A673 (cell line): ENCODE data around the gene TTC7B. TPM values are rescaled to one million over a fixed set of nuclear protein-coding genes. Genes with fewer than 3 reads are reported as not detected.

Experiments
- BruUV-seq: library from RNA; stranded (reverse); fragments of 400-500 nt; replicated peaks from 2 replicates; lab custom pipeline; 2021; lab: Mats Ljungman, UMichigan
- CTCF ChIA-PET: fragments of 300-600 bp; sonication (Branson Sonifier 250); formaldehyde crosslinking; loops from one replicate; lab custom pipeline; 2022; ENCODE audit warnings: antibody characterized with exemption; lab: Charles Lee
- POLR2A ChIA-PET: fragments of 300-600 bp; sonication (Branson Sonifier 250); formaldehyde crosslinking; loops from one replicate; lab custom pipeline; 2022; ENCODE audit warnings: antibody characterized with exemption; ENCODE audit not compliant: low non-redundant PET; lab: Charles Lee
- DNase-seq: peaks from one replicate; pipeline ENCODE4 v3.0.0-alpha.2; 2015; ENCODE audit warnings: low spot score
- H3K27ac ChIP-seq: fragments of 200-600 bp; sonication (generic); 2 replicates; pipeline ENCODE4 v1.5.1; 2016; ENCODE audit warnings: mixed run types, low read depth, mild to moderate bottlenecking, mixed read lengths, antibody characterized with exemption, low read length; ENCODE audit not compliant: poor library complexity, severe bottlenecking
- H3K27me3 ChIP-seq: fragments of 200-600 bp; sonication (generic); replicated peaks from 2 replicates; pipeline ENCODE4 v1.6.1; 2017; ENCODE audit warnings: mixed run types, low read depth, mild to moderate bottlenecking, mixed read lengths, antibody characterized with exemption, low read length; ENCODE audit not compliant: insufficient read depth, poor library complexity
- H3K36me3 ChIP-seq: fragments of 200-600 bp; sonication (generic); 2 replicates; pipeline ENCODE4 v1.6.1; 2016; ENCODE audit warnings: mixed run types, mild to moderate bottlenecking, mixed read lengths, antibody characterized with exemption, low read length; ENCODE audit not compliant: insufficient read depth, poor library complexity, severe bottlenecking
- H3K4me1 ChIP-seq: fragments of 200-600 bp; sonication (generic); 2 replicates; pipeline ENCODE4 v1.6.1; 2017; ENCODE audit warnings: mixed run types, mild to moderate bottlenecking, mixed read lengths, antibody characterized with exemption, low read length; ENCODE audit not compliant: insufficient read depth, poor library complexity, severe bottlenecking
- H3K4me3 ChIP-seq: fragments of 200-600 bp; sonication (generic); 2 replicates; pipeline ENCODE4 v1.5.1; 2016; ENCODE audit warnings: low read depth, mixed run types, mild to moderate bottlenecking, mixed read lengths, low read length; ENCODE audit not compliant: poor library complexity, severe bottlenecking
- H3K9me3 ChIP-seq: fragments of 200-600 bp; sonication (generic); 2 replicates; pipeline ENCODE4 v1.6.1; 2016; ENCODE audit warnings: mixed run types, low read depth, mild to moderate bottlenecking, mixed read lengths, antibody characterized with exemption, low read length; ENCODE audit not compliant: poor library complexity, severe bottlenecking
- EZH2 ChIP-seq: fragments of 200-600 bp; sonication (generic); IDR thresholded peaks from 2 replicates; pipeline ENCODE4 v1.6.1; 2017; ENCODE audit warnings: borderline replicate concordance, low read depth, mild to moderate bottlenecking, mixed read lengths, antibody characterized with exemption, low read length; ENCODE audit not compliant: poor library complexity, severe bottlenecking
- intact Hi-C: fragments of 100-400 bp; cut with micrococcal nuclease; formaldehyde crosslinking; loops from one replicate; pipeline ENCODE4 v1.10.0; 2022; ENCODE audit not compliant: unreplicated experiment
- total RNA-seq: library from RNA; stranded (reverse); gene quantifications from 2 replicates; pipeline ENCODE4 v1.2.3, GENCODE V29; 2021
- TF ChIP-seq, protein P1 (sequence below): fragments of 300-800, 200-600 bp; sonication (generic); conservative IDR thresholded peaks from 2 replicates; pipeline ENCODE4 v1.5.1; 2017; ENCODE audit warnings: low read depth, mild to moderate bottlenecking, antibody characterized with exemption, low read length, moderate library complexity, mixed read lengths

The TTC7B gene
- total RNA-seq, 1 experiment from 2014 or later, result 39.2 TPM

DNA sequence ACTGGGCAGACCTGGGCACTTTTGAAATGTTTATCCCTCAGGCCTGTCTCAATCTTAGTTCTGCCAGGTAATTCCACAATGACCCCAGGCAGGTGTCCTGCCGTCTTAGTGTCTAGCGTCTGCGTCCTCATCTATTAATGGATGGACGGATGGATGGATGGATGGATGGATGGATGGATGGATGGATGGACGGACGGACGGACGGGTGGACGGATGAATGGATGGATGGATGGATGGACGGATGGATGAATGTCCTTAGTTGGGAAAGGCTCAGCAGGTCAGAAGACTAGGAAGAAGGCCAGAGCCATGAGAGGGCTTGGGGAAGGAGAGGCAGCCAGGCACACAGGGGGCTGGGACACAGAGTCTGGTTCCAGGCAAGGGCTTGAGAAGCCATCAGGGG, 278.1 kb downstream of the TTC7B start:
- ChIA-PET CTCF (no interaction called here), POLR2A (no interaction called here)
- Histone ChIP-seq H3K4me3 (no peak overlapping the region), H3K27ac (no peak overlapping the region), H3K27me3 (no peaks in the 10 kb centered on the region), H3K4me1 (no peaks in the 10 kb centered on the region), H3K36me3 (no peaks in the 10 kb centered on the region), H3K9me3 (no peaks in the 10 kb centered on the region)
- DNase-seq, result no peak
- intact Hi-C loops, result no loop called here
- TF ChIP-seq, protein P1, sequence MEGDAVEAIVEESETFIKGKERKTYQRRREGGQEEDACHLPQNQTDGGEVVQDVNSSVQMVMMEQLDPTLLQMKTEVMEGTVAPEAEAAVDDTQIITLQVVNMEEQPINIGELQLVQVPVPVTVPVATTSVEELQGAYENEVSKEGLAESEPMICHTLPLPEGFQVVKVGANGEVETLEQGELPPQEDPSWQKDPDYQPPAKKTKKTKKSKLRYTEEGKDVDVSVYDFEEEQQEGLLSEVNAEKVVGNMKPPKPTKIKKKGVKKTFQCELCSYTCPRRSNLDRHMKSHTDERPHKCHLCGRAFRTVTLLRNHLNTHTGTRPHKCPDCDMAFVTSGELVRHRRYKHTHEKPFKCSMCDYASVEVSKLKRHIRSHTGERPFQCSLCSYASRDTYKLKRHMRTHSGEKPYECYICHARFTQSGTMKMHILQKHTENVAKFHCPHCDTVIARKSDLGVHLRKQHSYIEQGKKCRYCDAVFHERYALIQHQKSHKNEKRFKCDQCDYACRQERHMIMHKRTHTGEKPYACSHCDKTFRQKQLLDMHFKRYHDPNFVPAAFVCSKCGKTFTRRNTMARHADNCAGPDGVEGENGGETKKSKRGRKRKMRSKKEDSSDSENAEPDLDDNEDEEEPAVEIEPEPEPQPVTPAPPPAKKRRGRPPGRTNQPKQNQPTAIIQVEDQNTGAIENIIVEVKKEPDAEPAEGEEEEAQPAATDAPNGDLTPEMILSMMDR, result no peak
- TF ChIP-seq EZH2, result no peak
- no TSS peak for BruUV-seq

DNA sequence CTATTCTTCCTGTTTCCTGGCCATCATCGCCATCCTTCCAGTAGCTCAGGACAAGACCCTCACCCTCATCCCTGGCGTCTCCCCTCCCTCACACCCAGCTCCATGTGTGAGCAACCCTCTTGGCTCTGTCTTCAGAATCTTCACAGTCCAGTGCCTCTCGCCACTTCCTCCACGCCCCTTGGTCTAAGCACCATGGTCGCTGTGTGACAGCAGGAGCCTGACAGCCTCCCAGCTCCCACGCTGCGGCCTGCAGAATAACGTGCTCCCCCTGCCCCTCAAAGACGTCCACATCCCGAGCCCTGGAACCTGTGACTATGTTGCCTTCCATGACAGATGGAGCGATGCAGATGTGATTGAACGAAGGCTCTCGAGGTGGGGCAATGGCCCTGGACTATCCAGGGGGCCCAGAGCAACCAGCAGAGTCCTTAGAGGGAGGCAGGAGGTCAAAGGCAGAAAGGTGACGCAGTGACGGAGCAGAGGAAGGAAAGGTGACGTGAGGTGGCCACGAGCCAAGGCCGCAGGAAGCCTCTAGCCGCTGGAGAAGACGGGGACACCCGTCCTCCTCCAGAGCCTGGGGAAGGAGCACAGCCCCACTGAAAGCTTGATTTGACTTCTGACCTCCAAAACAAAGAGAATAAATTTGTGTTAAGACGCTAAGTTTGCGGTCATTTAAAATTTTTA, 279.6 kb downstream of the TTC7B start:
- ChIA-PET POLR2A (no interaction called here), CTCF (no interaction called here)
- no peak for TF ChIP-seq EZH2
- TF ChIP-seq, protein P1, result no peak
- no peaks in the 10 kb centered on the region for H3K27me3 ChIP-seq
- DNase-seq, result no peak
- H3K27ac ChIP-seq, result no peak overlapping the region
- H3K9me3 ChIP-seq, result no peaks in the 10 kb centered on the region
- no TSS peak for BruUV-seq
- intact Hi-C loops, result no loop called here
- H3K4me3 ChIP-seq, result no peak overlapping the region
- no peaks in the 10 kb centered on the region for H3K36me3 ChIP-seq
- no peaks in the 10 kb centered on the region for H3K4me1 ChIP-seq

DNA sequence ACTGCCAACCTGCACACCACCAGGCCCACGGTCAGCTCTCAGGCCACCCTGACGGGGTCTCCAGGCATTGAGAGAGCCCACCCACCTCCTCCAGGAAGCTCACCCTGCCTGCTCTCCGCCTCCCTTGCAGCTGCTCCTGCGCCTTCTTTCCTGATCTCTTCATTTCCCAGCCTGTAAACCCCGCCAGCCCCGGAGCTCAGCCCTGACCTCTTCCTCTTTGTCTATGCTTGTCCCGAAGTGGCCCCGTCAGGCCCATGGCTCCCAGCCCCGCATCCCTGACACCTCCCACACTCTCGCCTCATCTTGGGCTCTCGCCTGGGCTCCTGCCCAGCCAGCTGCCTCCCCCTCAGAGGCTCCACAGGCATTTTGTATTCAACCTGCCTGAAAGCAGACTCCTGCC, 280.1 kb downstream of the TTC7B start:
- intact Hi-C loops, result no loop called here
- H3K27ac ChIP-seq, result no peak overlapping the region
- H3K27me3 ChIP-seq, result no peaks in the 10 kb centered on the region
- H3K9me3 ChIP-seq, result no peaks in the 10 kb centered on the region
- ChIA-PET POLR2A (no interaction called here), CTCF (no interaction called here)
- H3K4me1 ChIP-seq, result no peaks in the 10 kb centered on the region
- H3K36me3 ChIP-seq, result no peaks in the 10 kb centered on the region
- no peak overlapping the region for H3K4me3 ChIP-seq
- no peak for TF ChIP-seq EZH2
- TF ChIP-seq, protein P1, result no peak
- no peak for DNase-seq
- no TSS peak for BruUV-seq
